PC-9 (cell line): ENCODE results near the gene RINT1.

Source experiments
- CTCF ChIP-seq: fragments of 200-600 bp; sonication (generic); conservative IDR thresholded peaks from 2 replicates; pipeline ENCODE4 v1.6.1; 2017; ENCODE audit warnings: mixed run types, antibody characterized with exemption, mild to moderate bottlenecking, moderate library complexity
- EZH2 ChIP-seq: fragments of 200-600 bp; sonication (generic); IDR thresholded peaks from 2 replicates; pipeline ENCODE4 v1.8.0; 2017; ENCODE audit warnings: antibody characterized with exemption, low read depth

DNA sequence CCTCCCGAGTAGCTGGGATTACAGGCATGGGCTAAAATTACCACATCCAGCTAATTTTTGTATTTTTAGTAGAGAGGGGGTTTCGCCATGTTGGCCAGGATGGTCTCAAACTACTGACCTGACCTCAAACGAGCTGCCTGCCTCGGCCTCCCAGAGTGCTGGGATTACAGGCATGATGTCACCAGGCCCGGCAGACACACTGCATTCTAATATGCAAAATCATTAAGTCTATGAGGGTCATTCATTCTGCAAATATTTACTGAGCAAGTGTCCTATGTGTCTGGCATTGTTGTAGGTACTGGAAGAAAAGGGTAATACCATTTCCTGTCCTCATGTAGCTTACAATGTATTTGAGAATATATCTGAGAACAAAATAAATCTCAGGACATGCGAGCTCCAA lies 12.6 kb upstream of the RINT1 start:
- no peak for TF ChIP-seq CTCF
- no peak for TF ChIP-seq EZH2
